WTC11 (cell line): ENCODE measurements around the gene TDRD10. TPM values are rescaled to one million over a fixed set of nuclear protein-coding genes. Genes with fewer than 3 reads are reported as not detected.

ENCODE experiments used
- ATAC-seq: fragments of 200-7000 bp; cut with Tn5 transposase; 2 replicates; pipeline ENCODE4 v1.10.0; 2021; ENCODE audit warnings: mild to moderate bottlenecking, moderate library complexity
- CTCF ChIA-PET: fragments of 300-600 bp; sonication (Branson Sonifier 250); formaldehyde crosslinking; loops from one replicate; lab custom pipeline; 2021; ENCODE audit warnings: antibody characterized with exemption; lab: Charles Lee
- POLR2A ChIA-PET: fragments of 350-600 bp; sonication (Branson Sonifier 250); formaldehyde crosslinking; loops from one replicate; lab custom pipeline; 2021; ENCODE audit warnings: antibody characterized with exemption; lab: Charles Lee
- DNase-seq: peaks from one replicate; pipeline ENCODE4 v3.0.0; 2021; ENCODE audit warnings: low spot score
- H3K27ac Mint-ChIP-seq: 2 replicates; pipeline ENCODE4 v1.8.0; 2021; ENCODE audit warnings: mixed read lengths
- H3K27me3 Mint-ChIP-seq: 2 replicates; pipeline ENCODE4 v1.8.0; 2021; ENCODE audit warnings: low read depth, mild to moderate bottlenecking, moderate library complexity, mixed read lengths
- H3K36me3 Mint-ChIP-seq: 2 replicates; pipeline ENCODE4 v1.8.0; 2021; ENCODE audit warnings: mixed read lengths
- H3K4me1 Mint-ChIP-seq: 2 replicates; pipeline ENCODE4 v1.8.0; 2022; ENCODE audit warnings: mixed read lengths
- H3K4me3 Mint-ChIP-seq: 2 replicates; pipeline ENCODE4 v1.8.0; 2021; ENCODE audit warnings: mild to moderate bottlenecking, moderate library complexity, mixed read lengths
- H3K9me3 Mint-ChIP-seq: 2 replicates; pipeline ENCODE4 v1.8.0; 2021; ENCODE audit warnings: mixed read lengths
- GTF2I ChIP-seq: fragments of 250-450 bp; sonication (Bioruptor Pico); conservative IDR thresholded peaks from 2 replicates; pipeline ENCODE4 v1.4.0; 2021; ENCODE audit warnings: mild to moderate bottlenecking
- JUN ChIP-seq: sonication (generic); formaldehyde crosslinking; IDR thresholded peaks from 2 replicates; pipeline ENCODE4 v1.8.0; 2023; ENCODE audit warnings: mild to moderate bottlenecking, missing genetic modification reagents
- MXD4 ChIP-seq: fragments of 250-450 bp; sonication (Bioruptor Pico); IDR thresholded peaks from 2 replicates; pipeline ENCODE4 v1.8.0; 2021; ENCODE audit warnings: mild to moderate bottlenecking, moderate library complexity, borderline replicate concordance
- NFATC4 ChIP-seq: fragments of 250-450 bp; sonication (Bioruptor Pico); IDR thresholded peaks from 2 replicates; pipeline ENCODE4 v1.9.0; 2021; ENCODE audit warnings: mild to moderate bottlenecking
- NR3C1 ChIP-seq: sonication (generic); formaldehyde crosslinking; conservative IDR thresholded peaks from 2 replicates; pipeline ENCODE4 v1.8.1; 2023; ENCODE audit warnings: low read depth, mild to moderate bottlenecking, missing genetic modification reagents
- SMAD3 ChIP-seq: sonication (generic); formaldehyde crosslinking; IDR thresholded peaks from 2 replicates; pipeline ENCODE4 v1.8.0; 2022; ENCODE audit warnings: missing genetic modification reagents, mild to moderate bottlenecking, borderline replicate concordance
- SOX15 ChIP-seq: fragments of 250-450 bp; sonication (Bioruptor Pico); IDR thresholded peaks from 2 replicates; pipeline ENCODE4 v1.9.0; 2021; ENCODE audit warnings: mild to moderate bottlenecking
- SP1 ChIP-seq: sonication (generic); formaldehyde crosslinking; conservative IDR thresholded peaks from 2 replicates; pipeline ENCODE4 v1.8.1; 2022; ENCODE audit warnings: missing genetic modification reagents
- ZNF219 ChIP-seq: sonication (generic); formaldehyde crosslinking; IDR thresholded peaks from 2 replicates; pipeline ENCODE4 v1.8.0; 2023; ENCODE audit warnings: missing genetic modification reagents, mild to moderate bottlenecking, borderline replicate concordance
- total RNA-seq: library from RNA; stranded (reverse); gene quantifications from 3 replicates; pipeline ENCODE4 v1.2.3, GENCODE V29; 2021
- TF ChIP-seq, protein P1 (sequence below): sonication (generic); formaldehyde crosslinking; IDR thresholded peaks from 2 replicates; pipeline ENCODE4 v1.8.1; 2022; ENCODE audit warnings: missing genetic modification reagents, borderline replicate concordance
- TF ChIP-seq, protein P2 (sequence below): fragments of 250-450 bp; sonication (Bioruptor Pico); IDR thresholded peaks from 2 replicates; pipeline ENCODE4 v1.9.0; 2021; ENCODE audit warnings: mild to moderate bottlenecking, borderline replicate concordance
- TF ChIP-seq, protein P3 (sequence below): sonication (generic); formaldehyde crosslinking; IDR thresholded peaks from 2 replicates; pipeline ENCODE4 v1.8.0; 2022; ENCODE audit warnings: mild to moderate bottlenecking, missing genetic modification reagents
- TF ChIP-seq, protein P4 (sequence below): sonication (generic); formaldehyde crosslinking; IDR thresholded peaks from 2 replicates; pipeline ENCODE4 v1.8.1; 2023; ENCODE audit warnings: mild to moderate bottlenecking, moderate library complexity, missing genetic modification reagents
- TF ChIP-seq, protein P5 (sequence below): sonication (generic); formaldehyde crosslinking; IDR thresholded peaks from 2 replicates; pipeline ENCODE4 v1.8.1; 2023; ENCODE audit warnings: mild to moderate bottlenecking, missing genetic modification reagents, moderate library complexity
- TF ChIP-seq, protein P6 (sequence below): fragments of 250-450 bp; sonication (Bioruptor Pico); IDR thresholded peaks from 2 replicates; pipeline ENCODE4 v1.9.0; 2021; ENCODE audit warnings: moderate library complexity, mild to moderate bottlenecking, inconsistent platforms, borderline replicate concordance
- TF ChIP-seq, protein P7 (sequence below): fragments of 250-450 bp; sonication (Bioruptor Pico); IDR thresholded peaks from 2 replicates; pipeline ENCODE4 v1.9.0; 2021; ENCODE audit warnings: mild to moderate bottlenecking
- TF ChIP-seq, protein P8 (sequence below): sonication (generic); formaldehyde crosslinking; IDR thresholded peaks from 2 replicates; pipeline ENCODE4 v1.8.0; 2023; ENCODE audit warnings: missing genetic modification reagents, mild to moderate bottlenecking, borderline replicate concordance
- TF ChIP-seq, protein P9 (sequence below): sonication (generic); formaldehyde crosslinking; IDR thresholded peaks from 2 replicates; pipeline ENCODE4 v1.8.1; 2022; ENCODE audit warnings: mild to moderate bottlenecking, missing genetic modification reagents, moderate library complexity, borderline replicate concordance

TDRD10 gene
- total RNA-seq, 1 experiment from 2014 or later, result 0.09 TPM

DNA sequence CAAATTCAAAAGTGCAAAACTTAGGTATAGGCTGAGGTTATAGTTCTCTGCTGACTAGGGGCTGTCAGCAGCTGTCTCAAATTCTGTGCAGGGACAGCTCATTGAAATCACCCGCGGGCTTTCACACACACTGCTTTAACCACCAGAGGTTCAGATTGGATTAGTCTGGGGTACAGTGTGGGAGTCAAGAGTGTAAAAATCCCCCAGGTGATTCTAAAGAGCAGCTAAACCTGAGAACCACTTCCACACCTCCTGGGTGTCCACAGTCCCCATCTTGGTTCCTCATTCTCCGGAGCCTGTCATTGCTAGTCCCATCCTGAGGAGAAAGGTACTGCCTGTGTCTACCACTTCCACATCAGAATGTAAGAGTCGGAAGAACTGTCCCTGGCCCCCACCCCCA is 9.9 kb upstream of the TDRD10 start:
- Mint-ChIP-seq H3K27ac (no peak overlapping the region), H3K27me3 (peaks cover 3% of the 10 kb centered on the region; the same call in 1 of the 2 replicates), H3K9me3 (no peaks in the 10 kb centered on the region), H3K36me3 (no peaks in the 10 kb centered on the region), H3K4me1 (peaks cover 25% of the 10 kb centered on the region), H3K4me3 (no peak overlapping the region)
- no peak for DNase-seq
- POLR2A ChIA-PET, result no interaction called here
- TF ChIP-seq, protein P1, sequence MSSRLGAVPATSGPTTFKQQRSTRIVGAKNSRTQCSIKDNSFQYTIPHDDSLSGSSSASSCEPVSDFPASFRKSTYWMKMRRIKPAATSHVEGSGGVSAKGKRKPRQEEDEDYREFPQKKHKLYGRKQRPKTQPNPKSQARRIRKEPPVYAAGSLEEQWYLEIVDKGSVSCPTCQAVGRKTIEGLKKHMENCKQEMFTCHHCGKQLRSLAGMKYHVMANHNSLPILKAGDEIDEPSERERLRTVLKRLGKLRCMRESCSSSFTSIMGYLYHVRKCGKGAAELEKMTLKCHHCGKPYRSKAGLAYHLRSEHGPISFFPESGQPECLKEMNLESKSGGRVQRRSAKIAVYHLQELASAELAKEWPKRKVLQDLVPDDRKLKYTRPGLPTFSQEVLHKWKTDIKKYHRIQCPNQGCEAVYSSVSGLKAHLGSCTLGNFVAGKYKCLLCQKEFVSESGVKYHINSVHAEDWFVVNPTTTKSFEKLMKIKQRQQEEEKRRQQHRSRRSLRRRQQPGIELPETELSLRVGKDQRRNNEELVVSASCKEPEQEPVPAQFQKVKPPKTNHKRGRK (CRISPR knock-in tag), result no peak
- TF ChIP-seq JUN (no peak), ZNF219 (CRISPR knock-in tag) (no peak), NR3C1 (CRISPR knock-in tag) (no peak), SMAD3 (CRISPR knock-in tag) (no peak), SP1 (CRISPR knock-in tag) (no peak), MXD4 (CRISPR knock-in tag) (no peak), SOX15 (CRISPR knock-in tag) (no peak), NFATC4 (CRISPR knock-in tag) (no peak), GTF2I (no peak)
- TF ChIP-seq, protein P2, sequence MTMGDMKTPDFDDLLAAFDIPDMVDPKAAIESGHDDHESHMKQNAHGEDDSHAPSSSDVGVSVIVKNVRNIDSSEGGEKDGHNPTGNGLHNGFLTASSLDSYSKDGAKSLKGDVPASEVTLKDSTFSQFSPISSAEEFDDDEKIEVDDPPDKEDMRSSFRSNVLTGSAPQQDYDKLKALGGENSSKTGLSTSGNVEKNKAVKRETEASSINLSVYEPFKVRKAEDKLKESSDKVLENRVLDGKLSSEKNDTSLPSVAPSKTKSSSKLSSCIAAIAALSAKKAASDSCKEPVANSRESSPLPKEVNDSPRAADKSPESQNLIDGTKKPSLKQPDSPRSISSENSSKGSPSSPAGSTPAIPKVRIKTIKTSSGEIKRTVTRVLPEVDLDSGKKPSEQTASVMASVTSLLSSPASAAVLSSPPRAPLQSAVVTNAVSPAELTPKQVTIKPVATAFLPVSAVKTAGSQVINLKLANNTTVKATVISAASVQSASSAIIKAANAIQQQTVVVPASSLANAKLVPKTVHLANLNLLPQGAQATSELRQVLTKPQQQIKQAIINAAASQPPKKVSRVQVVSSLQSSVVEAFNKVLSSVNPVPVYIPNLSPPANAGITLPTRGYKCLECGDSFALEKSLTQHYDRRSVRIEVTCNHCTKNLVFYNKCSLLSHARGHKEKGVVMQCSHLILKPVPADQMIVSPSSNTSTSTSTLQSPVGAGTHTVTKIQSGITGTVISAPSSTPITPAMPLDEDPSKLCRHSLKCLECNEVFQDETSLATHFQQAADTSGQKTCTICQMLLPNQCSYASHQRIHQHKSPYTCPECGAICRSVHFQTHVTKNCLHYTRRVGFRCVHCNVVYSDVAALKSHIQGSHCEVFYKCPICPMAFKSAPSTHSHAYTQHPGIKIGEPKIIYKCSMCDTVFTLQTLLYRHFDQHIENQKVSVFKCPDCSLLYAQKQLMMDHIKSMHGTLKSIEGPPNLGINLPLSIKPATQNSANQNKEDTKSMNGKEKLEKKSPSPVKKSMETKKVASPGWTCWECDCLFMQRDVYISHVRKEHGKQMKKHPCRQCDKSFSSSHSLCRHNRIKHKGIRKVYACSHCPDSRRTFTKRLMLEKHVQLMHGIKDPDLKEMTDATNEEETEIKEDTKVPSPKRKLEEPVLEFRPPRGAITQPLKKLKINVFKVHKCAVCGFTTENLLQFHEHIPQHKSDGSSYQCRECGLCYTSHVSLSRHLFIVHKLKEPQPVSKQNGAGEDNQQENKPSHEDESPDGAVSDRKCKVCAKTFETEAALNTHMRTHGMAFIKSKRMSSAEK, result no peak
- TF ChIP-seq, protein P3, sequence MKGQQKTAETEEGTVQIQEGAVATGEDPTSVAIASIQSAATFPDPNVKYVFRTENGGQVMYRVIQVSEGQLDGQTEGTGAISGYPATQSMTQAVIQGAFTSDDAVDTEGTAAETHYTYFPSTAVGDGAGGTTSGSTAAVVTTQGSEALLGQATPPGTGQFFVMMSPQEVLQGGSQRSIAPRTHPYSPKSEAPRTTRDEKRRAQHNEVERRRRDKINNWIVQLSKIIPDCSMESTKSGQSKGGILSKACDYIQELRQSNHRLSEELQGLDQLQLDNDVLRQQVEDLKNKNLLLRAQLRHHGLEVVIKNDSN, result no peak
- TF ChIP-seq, protein P4, sequence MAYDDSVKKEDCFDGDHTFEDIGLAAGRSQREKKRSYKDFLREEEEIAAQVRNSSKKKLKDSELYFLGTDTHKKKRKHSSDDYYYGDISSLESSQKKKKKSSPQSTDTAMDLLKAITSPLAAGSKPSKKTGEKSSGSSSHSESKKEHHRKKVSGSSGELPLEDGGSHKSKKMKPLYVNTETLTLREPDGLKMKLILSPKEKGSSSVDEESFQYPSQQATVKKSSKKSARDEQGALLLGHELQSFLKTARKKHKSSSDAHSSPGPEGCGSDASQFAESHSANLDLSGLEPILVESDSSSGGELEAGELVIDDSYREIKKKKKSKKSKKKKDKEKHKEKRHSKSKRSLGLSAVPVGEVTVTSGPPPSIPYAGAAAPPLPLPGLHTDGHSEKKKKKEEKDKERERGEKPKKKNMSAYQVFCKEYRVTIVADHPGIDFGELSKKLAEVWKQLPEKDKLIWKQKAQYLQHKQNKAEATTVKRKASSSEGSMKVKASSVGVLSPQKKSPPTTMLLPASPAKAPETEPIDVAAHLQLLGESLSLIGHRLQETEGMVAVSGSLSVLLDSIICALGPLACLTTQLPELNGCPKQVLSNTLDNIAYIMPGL (CRISPR knock-in tag), result no peak
- TF ChIP-seq, protein P5, sequence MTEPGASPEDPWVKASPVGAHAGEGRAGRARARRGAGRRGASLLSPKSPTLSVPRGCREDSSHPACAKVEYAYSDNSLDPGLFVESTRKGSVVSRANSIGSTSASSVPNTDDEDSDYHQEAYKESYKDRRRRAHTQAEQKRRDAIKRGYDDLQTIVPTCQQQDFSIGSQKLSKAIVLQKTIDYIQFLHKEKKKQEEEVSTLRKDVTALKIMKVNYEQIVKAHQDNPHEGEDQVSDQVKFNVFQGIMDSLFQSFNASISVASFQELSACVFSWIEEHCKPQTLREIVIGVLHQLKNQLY (CRISPR knock-in tag), result no peak
- TF ChIP-seq, protein P6, sequence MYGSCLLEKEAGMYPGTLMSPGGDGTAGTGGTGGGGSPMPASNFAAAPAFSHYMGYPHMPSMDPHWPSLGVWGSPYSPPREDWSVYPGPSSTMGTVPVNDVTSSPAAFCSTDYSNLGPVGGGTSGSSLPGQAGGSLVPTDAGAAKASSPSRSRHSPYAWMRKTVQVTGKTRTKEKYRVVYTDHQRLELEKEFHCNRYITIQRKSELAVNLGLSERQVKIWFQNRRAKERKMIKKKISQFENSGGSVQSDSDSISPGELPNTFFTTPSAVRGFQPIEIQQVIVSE (CRISPR knock-in tag), result no peak
- TF ChIP-seq, protein P7, sequence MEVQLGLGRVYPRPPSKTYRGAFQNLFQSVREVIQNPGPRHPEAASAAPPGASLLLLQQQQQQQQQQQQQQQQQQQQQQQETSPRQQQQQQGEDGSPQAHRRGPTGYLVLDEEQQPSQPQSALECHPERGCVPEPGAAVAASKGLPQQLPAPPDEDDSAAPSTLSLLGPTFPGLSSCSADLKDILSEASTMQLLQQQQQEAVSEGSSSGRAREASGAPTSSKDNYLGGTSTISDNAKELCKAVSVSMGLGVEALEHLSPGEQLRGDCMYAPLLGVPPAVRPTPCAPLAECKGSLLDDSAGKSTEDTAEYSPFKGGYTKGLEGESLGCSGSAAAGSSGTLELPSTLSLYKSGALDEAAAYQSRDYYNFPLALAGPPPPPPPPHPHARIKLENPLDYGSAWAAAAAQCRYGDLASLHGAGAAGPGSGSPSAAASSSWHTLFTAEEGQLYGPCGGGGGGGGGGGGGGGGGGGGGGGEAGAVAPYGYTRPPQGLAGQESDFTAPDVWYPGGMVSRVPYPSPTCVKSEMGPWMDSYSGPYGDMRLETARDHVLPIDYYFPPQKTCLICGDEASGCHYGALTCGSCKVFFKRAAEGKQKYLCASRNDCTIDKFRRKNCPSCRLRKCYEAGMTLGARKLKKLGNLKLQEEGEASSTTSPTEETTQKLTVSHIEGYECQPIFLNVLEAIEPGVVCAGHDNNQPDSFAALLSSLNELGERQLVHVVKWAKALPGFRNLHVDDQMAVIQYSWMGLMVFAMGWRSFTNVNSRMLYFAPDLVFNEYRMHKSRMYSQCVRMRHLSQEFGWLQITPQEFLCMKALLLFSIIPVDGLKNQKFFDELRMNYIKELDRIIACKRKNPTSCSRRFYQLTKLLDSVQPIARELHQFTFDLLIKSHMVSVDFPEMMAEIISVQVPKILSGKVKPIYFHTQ, result no peak
- TF ChIP-seq, protein P8, sequence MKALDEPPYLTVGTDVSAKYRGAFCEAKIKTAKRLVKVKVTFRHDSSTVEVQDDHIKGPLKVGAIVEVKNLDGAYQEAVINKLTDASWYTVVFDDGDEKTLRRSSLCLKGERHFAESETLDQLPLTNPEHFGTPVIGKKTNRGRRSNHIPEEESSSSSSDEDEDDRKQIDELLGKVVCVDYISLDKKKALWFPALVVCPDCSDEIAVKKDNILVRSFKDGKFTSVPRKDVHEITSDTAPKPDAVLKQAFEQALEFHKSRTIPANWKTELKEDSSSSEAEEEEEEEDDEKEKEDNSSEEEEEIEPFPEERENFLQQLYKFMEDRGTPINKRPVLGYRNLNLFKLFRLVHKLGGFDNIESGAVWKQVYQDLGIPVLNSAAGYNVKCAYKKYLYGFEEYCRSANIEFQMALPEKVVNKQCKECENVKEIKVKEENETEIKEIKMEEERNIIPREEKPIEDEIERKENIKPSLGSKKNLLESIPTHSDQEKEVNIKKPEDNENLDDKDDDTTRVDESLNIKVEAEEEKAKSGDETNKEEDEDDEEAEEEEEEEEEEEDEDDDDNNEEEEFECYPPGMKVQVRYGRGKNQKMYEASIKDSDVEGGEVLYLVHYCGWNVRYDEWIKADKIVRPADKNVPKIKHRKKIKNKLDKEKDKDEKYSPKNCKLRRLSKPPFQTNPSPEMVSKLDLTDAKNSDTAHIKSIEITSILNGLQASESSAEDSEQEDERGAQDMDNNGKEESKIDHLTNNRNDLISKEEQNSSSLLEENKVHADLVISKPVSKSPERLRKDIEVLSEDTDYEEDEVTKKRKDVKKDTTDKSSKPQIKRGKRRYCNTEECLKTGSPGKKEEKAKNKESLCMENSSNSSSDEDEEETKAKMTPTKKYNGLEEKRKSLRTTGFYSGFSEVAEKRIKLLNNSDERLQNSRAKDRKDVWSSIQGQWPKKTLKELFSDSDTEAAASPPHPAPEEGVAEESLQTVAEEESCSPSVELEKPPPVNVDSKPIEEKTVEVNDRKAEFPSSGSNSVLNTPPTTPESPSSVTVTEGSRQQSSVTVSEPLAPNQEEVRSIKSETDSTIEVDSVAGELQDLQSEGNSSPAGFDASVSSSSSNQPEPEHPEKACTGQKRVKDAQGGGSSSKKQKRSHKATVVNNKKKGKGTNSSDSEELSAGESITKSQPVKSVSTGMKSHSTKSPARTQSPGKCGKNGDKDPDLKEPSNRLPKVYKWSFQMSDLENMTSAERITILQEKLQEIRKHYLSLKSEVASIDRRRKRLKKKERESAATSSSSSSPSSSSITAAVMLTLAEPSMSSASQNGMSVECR, result no peak
- TF ChIP-seq, protein P9, sequence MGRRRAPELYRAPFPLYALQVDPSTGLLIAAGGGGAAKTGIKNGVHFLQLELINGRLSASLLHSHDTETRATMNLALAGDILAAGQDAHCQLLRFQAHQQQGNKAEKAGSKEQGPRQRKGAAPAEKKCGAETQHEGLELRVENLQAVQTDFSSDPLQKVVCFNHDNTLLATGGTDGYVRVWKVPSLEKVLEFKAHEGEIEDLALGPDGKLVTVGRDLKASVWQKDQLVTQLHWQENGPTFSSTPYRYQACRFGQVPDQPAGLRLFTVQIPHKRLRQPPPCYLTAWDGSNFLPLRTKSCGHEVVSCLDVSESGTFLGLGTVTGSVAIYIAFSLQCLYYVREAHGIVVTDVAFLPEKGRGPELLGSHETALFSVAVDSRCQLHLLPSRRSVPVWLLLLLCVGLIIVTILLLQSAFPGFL (CRISPR knock-in tag), result no peak
- TF ChIP-seq, all 79 proteins: peak for 0
- CTCF ChIA-PET, result interaction anchor here (0.7 to 4.8 kb wide), 4 partner anchors 12 to 280 kb away, joined by 3 to 33 read pairs (median 14); no protein-coding TSS in a partner anchor
- no peak for ATAC-seq
